ENCODE results near the gene MUC7. TPM values are rescaled to one million over a fixed set of nuclear protein-coding genes. Genes with fewer than 3 reads are reported as not detected.

MUC7 gene
- total and polyA plus RNA-seq, 2 experiments from 2014 or later: not detected

GRCh38 chr4:70504733-70505132, 32.7 kb downstream of the MUC7 start:
- no peak overlapping the region for H2AFZ ChIP-seq
- H3K9me2 ChIP-seq (replicated peaks; ENCODE audit: insufficient read depth): no peaks in the 10 kb centered on the region
- H4K20me1 ChIP-seq (ENCODE audit: insufficient read depth, poor library complexity, severe bottlenecking): no peaks in the 10 kb centered on the region
- no peaks in the 10 kb centered on the region for H3K4me1 ChIP-seq (ENCODE audit: insufficient read depth)
- H3K36me3 ChIP-seq (replicated peaks; ENCODE audit: insufficient read depth, low read depth): no peaks in the 10 kb centered on the region
- peak overlapping the region; percentile 47 for H3K4me2 ChIP-seq
- no peak overlapping the region for H3K27ac ChIP-seq
- no peaks in the 10 kb centered on the region for H3K9me3 ChIP-seq (ENCODE audit: low read depth)
- DNase-seq (ENCODE audit: low spot score): no peak
- TF ChIP-seq CTCF (IDR thresholded peaks at IDR 0.05; ENCODE audit: poor library complexity) (no peak), EZH2phosphoT487 (IDR thresholded peaks at IDR 0.05; ENCODE audit: low read depth, severe bottlenecking, unreplicated experiment) (no peak), EZH2 (IDR thresholded peaks at IDR 0.05; ENCODE audit: borderline replicate concordance) (no peak)
- no peaks in the 10 kb centered on the region for H3K79me2 ChIP-seq
- peaks cover 3% of the 10 kb centered on the region for H3K27me3 ChIP-seq
- WGBS (ENCODE audit: low lambda C conversion rate, missing lambda C conversion rate): 46% methylated on average over 4 of the region's 4 CpGs
- H3K4me3 ChIP-seq: no peak overlapping the region

GRCh38 chr4:70505151-70505748, 33.3 kb downstream of the MUC7 start:
- no peaks in the 10 kb centered on the region for H3K79me2 ChIP-seq

DNA sequence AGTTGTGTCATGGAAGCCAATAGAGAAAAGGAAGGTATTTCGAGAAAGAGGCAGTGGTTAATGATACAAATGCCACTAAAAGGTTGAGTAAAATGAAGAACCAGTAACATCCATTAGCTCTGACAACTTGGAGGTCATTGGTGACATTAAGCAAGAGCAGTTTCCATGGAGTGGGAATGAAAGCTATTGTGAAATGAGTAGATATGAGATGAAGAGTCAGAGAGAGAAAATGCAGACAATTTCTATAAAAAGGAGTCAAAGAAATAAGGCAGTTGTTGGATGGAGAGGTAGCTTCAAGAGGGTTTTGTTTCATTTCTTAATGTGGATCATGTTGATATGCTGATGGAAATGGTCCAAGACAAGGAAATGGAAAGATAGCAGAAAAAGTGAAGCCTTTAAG, 36.8 kb downstream of the MUC7 start:
- H3K9me3 ChIP-seq (ENCODE audit: low read depth): no peaks in the 10 kb centered on the region
- H3K79me2 ChIP-seq: no peaks in the 10 kb centered on the region
- H3K36me3 ChIP-seq (replicated peaks; ENCODE audit: insufficient read depth, low read depth): no peaks in the 10 kb centered on the region
- DNase-seq (ENCODE audit: low spot score): no peak
- no peak overlapping the region for H3K4me2 ChIP-seq
- WGBS (ENCODE audit: low lambda C conversion rate, missing lambda C conversion rate): 71% methylated on average over 1 of the region's 1 CpG
- H4K20me1 ChIP-seq (ENCODE audit: insufficient read depth, poor library complexity, severe bottlenecking): no peaks in the 10 kb centered on the region
- H3K4me1 ChIP-seq (ENCODE audit: insufficient read depth): no peaks in the 10 kb centered on the region
- H3K9me2 ChIP-seq (replicated peaks; ENCODE audit: insufficient read depth): no peaks in the 10 kb centered on the region
- peaks cover 3% of the 10 kb centered on the region for H3K27me3 ChIP-seq
- H2AFZ ChIP-seq: no peak overlapping the region
- H3K4me3 ChIP-seq: no peak overlapping the region
- TF ChIP-seq CTCF (IDR thresholded peaks at IDR 0.05; ENCODE audit: poor library complexity) (no peak), EZH2 (IDR thresholded peaks at IDR 0.05; ENCODE audit: borderline replicate concordance) (no peak), EZH2phosphoT487 (IDR thresholded peaks at IDR 0.05; ENCODE audit: low read depth, severe bottlenecking, unreplicated experiment) (no peak)
- no peak overlapping the region for H3K27ac ChIP-seq

More at GRCh38 chr4:70505151-70505748, 33.3 kb downstream of the MUC7 start:
- Histone ChIP-seq H3K4me1 (ENCODE audit: insufficient read depth) (no peaks in the 10 kb centered on the region), H3K9me3 (ENCODE audit: low read depth) (no peaks in the 10 kb centered on the region), H3K9me2 (replicated peaks; ENCODE audit: insufficient read depth) (no peaks in the 10 kb centered on the region), H2AFZ (no peak overlapping the region), H3K36me3 (replicated peaks; ENCODE audit: insufficient read depth, low read depth) (no peaks in the 10 kb centered on the region), H4K20me1 (ENCODE audit: insufficient read depth, poor library complexity, severe bottlenecking) (no peaks in the 10 kb centered on the region), H3K27ac (no peak overlapping the region), H3K4me2 (peak overlapping the region; percentile 47), H3K4me3 (no peak overlapping the region), H3K27me3 (peaks cover 3% of the 10 kb centered on the region)
- peak; percentile 80 for DNase-seq (ENCODE audit: low spot score)
- TF ChIP-seq EZH2phosphoT487 (IDR thresholded peaks at IDR 0.05; ENCODE audit: low read depth, severe bottlenecking, unreplicated experiment): no peak
- TF ChIP-seq EZH2 (IDR thresholded peaks at IDR 0.05; ENCODE audit: borderline replicate concordance): no peak
- TF ChIP-seq CTCF (IDR thresholded peaks at IDR 0.05; ENCODE audit: poor library complexity): peak; percentile 98
- 7% methylated on average over 7 of the region's 7 CpGs for WGBS (ENCODE audit: low lambda C conversion rate, missing lambda C conversion rate)
